SK-N-SH (cell line): ENCODE data around the gene CARTPT.

Experiments used
- EP300 ChIP-seq, 2 experiments: IDR thresholded peaks; 2 replicates each; pipeline versions ENCODE4 v1.4.0 to v1.6.1; 2012; ENCODE audit warnings: borderline replicate concordance in 1 of 2, low read depth in 1 of 2, low read length in 1 of 2
- JUND ChIP-seq: IDR thresholded peaks from 2 replicates; pipeline ENCODE4 v1.4.0; 2012
- MAX ChIP-seq: IDR thresholded peaks from 2 replicates; pipeline ENCODE4 v1.4.0; 2012; ENCODE audit warnings: low read depth
- POLR2AphosphoS5 ChIP-seq: IDR thresholded peaks from 2 replicates; pipeline ENCODE4 v1.6.1; 2012; ENCODE audit warnings: low read depth, low read length
- RAD21 ChIP-seq: IDR thresholded peaks from 2 replicates; pipeline ENCODE4 v1.6.1; 2012; ENCODE audit warnings: mild to moderate bottlenecking, low read length
- REST ChIP-seq: IDR thresholded peaks from 2 replicates; pipeline ENCODE4 v1.6.1; 2012; ENCODE audit warnings: mild to moderate bottlenecking, low read depth, low read length, moderate library complexity
- RFX5 ChIP-seq: IDR thresholded peaks from 2 replicates; pipeline ENCODE4 v1.6.1; 2012; ENCODE audit warnings: mild to moderate bottlenecking, improper control_type of control experiment, low read length
- TAF1 ChIP-seq: IDR thresholded peaks from 2 replicates; pipeline ENCODE4 v1.6.1; 2012; ENCODE audit warnings: low read depth, mild to moderate bottlenecking, low read length, moderate library complexity, borderline replicate concordance
- YY1 ChIP-seq: IDR thresholded peaks from 2 replicates; pipeline ENCODE4 v1.4.0; 2012; ENCODE audit warnings: low read depth, mild to moderate bottlenecking
- TF ChIP-seq, protein P1 (sequence below): fragments of 200-600 bp; sonication (generic); IDR thresholded peaks from 2 replicates; pipeline ENCODE4 v1.6.1; 2017; ENCODE audit warnings: antibody characterized with exemption, mild to moderate bottlenecking, moderate library complexity
- TF ChIP-seq, protein P2 (sequence below): fragments of 150-350 bp; IDR thresholded peaks from 2 replicates; pipeline ENCODE4 v1.6.1; 2017; ENCODE audit warnings: antibody characterized with exemption, low read length, low read depth, borderline replicate concordance

DNA sequence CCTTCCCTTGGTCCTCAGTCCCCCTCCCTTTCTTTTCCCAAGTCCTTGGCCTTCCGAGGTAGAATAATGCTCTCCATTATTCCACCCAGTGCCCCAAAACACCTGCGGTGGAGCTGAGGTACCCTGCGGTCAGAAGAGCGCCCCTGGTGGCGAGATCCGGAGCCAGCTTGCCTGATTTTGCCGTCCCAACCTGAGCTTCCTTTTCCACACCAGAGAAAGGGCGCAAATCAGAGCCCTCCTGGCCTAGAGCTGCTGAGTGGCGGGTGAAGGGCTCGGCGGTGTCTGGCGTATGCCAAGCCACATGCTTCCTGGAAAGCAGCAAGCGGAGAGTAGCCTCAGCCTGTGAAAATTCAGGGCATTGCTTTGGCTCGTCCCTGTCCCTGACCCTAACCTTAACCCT lies 21.1 kb upstream of the CARTPT start:
- TF ChIP-seq, protein P1, sequence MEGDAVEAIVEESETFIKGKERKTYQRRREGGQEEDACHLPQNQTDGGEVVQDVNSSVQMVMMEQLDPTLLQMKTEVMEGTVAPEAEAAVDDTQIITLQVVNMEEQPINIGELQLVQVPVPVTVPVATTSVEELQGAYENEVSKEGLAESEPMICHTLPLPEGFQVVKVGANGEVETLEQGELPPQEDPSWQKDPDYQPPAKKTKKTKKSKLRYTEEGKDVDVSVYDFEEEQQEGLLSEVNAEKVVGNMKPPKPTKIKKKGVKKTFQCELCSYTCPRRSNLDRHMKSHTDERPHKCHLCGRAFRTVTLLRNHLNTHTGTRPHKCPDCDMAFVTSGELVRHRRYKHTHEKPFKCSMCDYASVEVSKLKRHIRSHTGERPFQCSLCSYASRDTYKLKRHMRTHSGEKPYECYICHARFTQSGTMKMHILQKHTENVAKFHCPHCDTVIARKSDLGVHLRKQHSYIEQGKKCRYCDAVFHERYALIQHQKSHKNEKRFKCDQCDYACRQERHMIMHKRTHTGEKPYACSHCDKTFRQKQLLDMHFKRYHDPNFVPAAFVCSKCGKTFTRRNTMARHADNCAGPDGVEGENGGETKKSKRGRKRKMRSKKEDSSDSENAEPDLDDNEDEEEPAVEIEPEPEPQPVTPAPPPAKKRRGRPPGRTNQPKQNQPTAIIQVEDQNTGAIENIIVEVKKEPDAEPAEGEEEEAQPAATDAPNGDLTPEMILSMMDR = peak; percentile 43
- TF ChIP-seq JUND = no peak
- TF ChIP-seq MAX = no peak
- TF ChIP-seq RAD21 = no peak
- TF ChIP-seq RFX5 = no peak
- no peak for TF ChIP-seq POLR2AphosphoS5
- no peak for TF ChIP-seq EP300 (IDR thresholded peaks at IDR 0.05; ENCODE audit: borderline replicate concordance in 1 of 2, low read depth in 1 of 2, low read length in 1 of 2)
- TF ChIP-seq, protein P2, sequence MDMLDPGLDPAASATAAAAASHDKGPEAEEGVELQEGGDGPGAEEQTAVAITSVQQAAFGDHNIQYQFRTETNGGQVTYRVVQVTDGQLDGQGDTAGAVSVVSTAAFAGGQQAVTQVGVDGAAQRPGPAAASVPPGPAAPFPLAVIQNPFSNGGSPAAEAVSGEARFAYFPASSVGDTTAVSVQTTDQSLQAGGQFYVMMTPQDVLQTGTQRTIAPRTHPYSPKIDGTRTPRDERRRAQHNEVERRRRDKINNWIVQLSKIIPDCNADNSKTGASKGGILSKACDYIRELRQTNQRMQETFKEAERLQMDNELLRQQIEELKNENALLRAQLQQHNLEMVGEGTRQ = no peak
- no peak for TF ChIP-seq TAF1
- no peak for TF ChIP-seq REST
- no peak for TF ChIP-seq YY1
